ENCODE data around the gene KRT3. TPM values are rescaled to one million over a fixed set of nuclear protein-coding genes. Genes with fewer than 3 reads are reported as not detected.

KRT3 gene
- total and polyA plus RNA-seq, 10 of the 15 experiments (the other 5 are each of a cell fraction or from before 2014, with no cell fraction given) = not detected

GRCh38 chr12:52791271-52792184 is 4.4 kb downstream of the KRT3 start:
- Histone ChIP-seq H2AFZ (ENCODE audit: control insufficient read depth, low read depth, low read length) (no peak overlapping the region), H3K27ac (ENCODE audit: control insufficient read depth, insufficient read depth) (no peak overlapping the region), H3K4me2 (ENCODE audit: control insufficient read depth, insufficient read depth) (no peak overlapping the region), H3K9ac (ENCODE audit: control insufficient read depth, insufficient read depth, low read length) (no peak overlapping the region), H3K4me1 (ENCODE audit: control insufficient read depth, insufficient read depth, low read length) (no peaks in the 10 kb centered on the region), H3K9me3 (replicated peaks; ENCODE audit: control insufficient read depth, insufficient read depth, low read length) (no peaks in the 10 kb centered on the region), H4K20me1 (ENCODE audit: control insufficient read depth, insufficient read depth) (no peaks in the 10 kb centered on the region), H3K27me3 (replicated peaks in 1 of 2; ENCODE audit: control insufficient read depth in 2 of 2, insufficient read depth in 2 of 2, low read length in 1 of 2) (peaks cover 0 to 6% of the 10 kb centered on the region in 2 experiments; a peak in 3 of 4 replicates), H3K79me2 (ENCODE audit: control insufficient read depth, insufficient read depth, low read length) (no peaks in the 10 kb centered on the region), H3K4me3 (no peak overlapping the region), H3K36me3 (ENCODE audit: control insufficient read depth in 2 of 2, insufficient read depth in 2 of 2, low read length in 1 of 2) (no peaks in the 10 kb centered on the region)
- BruUV-seq (replicated peaks) = no TSS peak
- WGBS (ENCODE audit: insufficient coverage, insufficient replicate concordance, low lambda C conversion rate, missing lambda C conversion rate) = 19% methylated on average over 12 of the region's 12 CpGs
- ATAC-seq (no peak), DNase-seq (ENCODE audit: low read depth, low spot score) (no peak), FAIRE-seq (no peak)
- POLR2A ChIA-PET = no interaction called here
- TF ChIP-seq MYB (IDR thresholded peaks at IDR 0.05; ENCODE audit: borderline replicate concordance, low read depth, low read length) = no peak
- no peak for TF ChIP-seq SP1 (IDR thresholded peaks at IDR 0.05; ENCODE audit: low read depth, low read length)
- TF ChIP-seq, protein P1, sequence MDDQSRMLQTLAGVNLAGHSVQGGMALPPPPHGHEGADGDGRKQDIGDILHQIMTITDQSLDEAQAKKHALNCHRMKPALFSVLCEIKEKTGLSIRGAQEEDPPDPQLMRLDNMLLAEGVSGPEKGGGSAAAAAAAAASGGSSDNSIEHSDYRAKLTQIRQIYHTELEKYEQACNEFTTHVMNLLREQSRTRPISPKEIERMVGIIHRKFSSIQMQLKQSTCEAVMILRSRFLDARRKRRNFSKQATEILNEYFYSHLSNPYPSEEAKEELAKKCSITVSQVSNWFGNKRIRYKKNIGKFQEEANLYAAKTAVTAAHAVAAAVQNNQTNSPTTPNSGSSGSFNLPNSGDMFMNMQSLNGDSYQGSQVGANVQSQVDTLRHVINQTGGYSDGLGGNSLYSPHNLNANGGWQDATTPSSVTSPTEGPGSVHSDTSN (IDR thresholded peaks at IDR 0.05; ENCODE audit: insufficient replicate concordance, low read depth, low read length) = no peak
- no peak for TF ChIP-seq GATAD2B (conservative IDR thresholded peaks at IDR 0.05; ENCODE audit: low read depth)
- TF ChIP-seq, protein P2, sequence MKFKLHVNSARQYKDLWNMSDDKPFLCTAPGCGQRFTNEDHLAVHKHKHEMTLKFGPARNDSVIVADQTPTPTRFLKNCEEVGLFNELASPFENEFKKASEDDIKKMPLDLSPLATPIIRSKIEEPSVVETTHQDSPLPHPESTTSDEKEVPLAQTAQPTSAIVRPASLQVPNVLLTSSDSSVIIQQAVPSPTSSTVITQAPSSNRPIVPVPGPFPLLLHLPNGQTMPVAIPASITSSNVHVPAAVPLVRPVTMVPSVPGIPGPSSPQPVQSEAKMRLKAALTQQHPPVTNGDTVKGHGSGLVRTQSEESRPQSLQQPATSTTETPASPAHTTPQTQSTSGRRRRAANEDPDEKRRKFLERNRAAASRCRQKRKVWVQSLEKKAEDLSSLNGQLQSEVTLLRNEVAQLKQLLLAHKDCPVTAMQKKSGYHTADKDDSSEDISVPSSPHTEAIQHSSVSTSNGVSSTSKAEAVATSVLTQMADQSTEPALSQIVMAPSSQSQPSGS (IDR thresholded peaks at IDR 0.05; ENCODE audit: low read length) = no peak
- no peak for TF ChIP-seq TARDBP (IDR thresholded peaks at IDR 0.05; ENCODE audit: borderline replicate concordance)
- no peak for TF ChIP-seq RFX5 (IDR thresholded peaks at IDR 0.05; ENCODE audit: low read depth, low read length)
- no peak for TF ChIP-seq TCF7 (IDR thresholded peaks at IDR 0.05; ENCODE audit: borderline replicate concordance)
- no peak for TF ChIP-seq CTCF (IDR thresholded peaks at IDR 0.05 in 2 of 3, conservative IDR thresholded peaks at IDR 0.05 in 1 of 3; ENCODE audit: control insufficient read depth in 2 of 3, extremely low read depth in 1 of 3, insufficient read depth in 1 of 3, low read depth in 3 of 3, low read length in 3 of 3)
- no peak for TF ChIP-seq TCF12 (IDR thresholded peaks at IDR 0.05; ENCODE audit: low read depth, low read length)
- TF ChIP-seq RELA (IDR thresholded peaks at IDR 0.05; ENCODE audit: borderline replicate concordance, partially characterized antibody) = no peak
- TF ChIP-seq RAD21 (IDR thresholded peaks at IDR 0.05; ENCODE audit: insufficient read depth, low read depth, low read length) = no peak
- no peak for TF ChIP-seq JUNB (IDR thresholded peaks at IDR 0.05)
- TF ChIP-seq KLF5 (IDR thresholded peaks at IDR 0.05; ENCODE audit: partially characterized antibody) = no peak
- SMC1A ChIA-PET (ENCODE audit: uncharacterized antibody, unreplicated experiment) = no interaction called here
- CTCF ChIA-PET = interaction anchor here (0.6 kb wide), 1 partner anchor 77 kb away, joined by 3 read pairs; no protein-coding TSS in a partner anchor
- intact Hi-C loops (cut with micrococcal nuclease; ENCODE audit: unreplicated experiment) (no loop called here), in situ Hi-C loops (cut with MboI) (no loop called here)
- RAD21 ChIA-PET (ENCODE audit: unreplicated experiment) = no interaction called here

All from GM12878 (cell line).